ENCODE results near the gene NODAL. TPM values are rescaled to one million over a fixed set of nuclear protein-coding genes. Genes with fewer than 3 reads are reported as not detected.

NODAL gene
- total and polyA plus RNA-seq, 12 donors = 0.04 to 0.29 TPM; not detected in 10

DNA sequence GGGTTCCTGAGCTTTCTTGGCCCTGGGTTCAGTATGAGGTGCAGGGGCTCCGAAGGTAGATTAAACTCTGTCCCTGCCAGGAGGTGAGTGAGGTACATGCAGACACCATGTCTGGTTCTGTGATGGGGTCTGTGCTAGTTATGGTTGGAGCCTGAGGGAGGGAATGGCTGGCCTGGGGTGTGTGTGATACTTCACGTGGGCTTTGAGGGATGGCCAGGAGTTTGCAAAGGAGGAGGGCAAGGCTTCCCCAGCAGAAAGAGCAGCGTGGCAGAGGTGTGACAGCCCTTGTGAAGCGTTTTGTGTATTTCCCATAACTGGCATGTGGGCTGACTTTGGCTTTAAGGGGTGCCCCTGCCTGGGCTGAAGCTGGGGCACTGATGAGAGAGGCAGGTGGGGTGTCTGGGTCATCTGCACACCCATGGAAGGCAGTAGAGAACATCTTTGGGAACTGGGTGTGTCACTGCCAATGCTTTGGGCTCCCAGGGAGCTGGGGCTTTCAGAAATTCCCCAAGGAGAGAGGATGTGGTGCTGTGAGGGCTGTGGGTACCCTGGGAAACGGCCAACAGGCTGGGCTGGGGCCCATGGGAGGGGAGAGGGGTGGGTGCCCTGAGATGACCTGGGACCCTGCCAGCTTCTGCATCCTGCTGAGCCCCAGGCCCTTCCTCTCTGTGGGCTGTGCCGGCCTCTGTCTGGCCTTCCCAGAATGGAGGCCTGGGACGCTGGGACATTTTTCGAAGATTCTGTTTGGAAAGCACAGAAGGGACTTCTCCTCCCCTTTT, 41.7 kb upstream of the NODAL start:
- intact Hi-C loops (cut with DNase I) = loop anchor here in 1 of 10 donors (1.0 kb wide), 1 partner anchor 26 kb away; no protein-coding TSS in a partner anchor
- H3K27ac ChIP-seq = peak overlapping the region; percentile 38 to 91 (median 74)
- H3K4me3 ChIP-seq = no peak overlapping the region
- TF ChIP-seq, protein P1, sequence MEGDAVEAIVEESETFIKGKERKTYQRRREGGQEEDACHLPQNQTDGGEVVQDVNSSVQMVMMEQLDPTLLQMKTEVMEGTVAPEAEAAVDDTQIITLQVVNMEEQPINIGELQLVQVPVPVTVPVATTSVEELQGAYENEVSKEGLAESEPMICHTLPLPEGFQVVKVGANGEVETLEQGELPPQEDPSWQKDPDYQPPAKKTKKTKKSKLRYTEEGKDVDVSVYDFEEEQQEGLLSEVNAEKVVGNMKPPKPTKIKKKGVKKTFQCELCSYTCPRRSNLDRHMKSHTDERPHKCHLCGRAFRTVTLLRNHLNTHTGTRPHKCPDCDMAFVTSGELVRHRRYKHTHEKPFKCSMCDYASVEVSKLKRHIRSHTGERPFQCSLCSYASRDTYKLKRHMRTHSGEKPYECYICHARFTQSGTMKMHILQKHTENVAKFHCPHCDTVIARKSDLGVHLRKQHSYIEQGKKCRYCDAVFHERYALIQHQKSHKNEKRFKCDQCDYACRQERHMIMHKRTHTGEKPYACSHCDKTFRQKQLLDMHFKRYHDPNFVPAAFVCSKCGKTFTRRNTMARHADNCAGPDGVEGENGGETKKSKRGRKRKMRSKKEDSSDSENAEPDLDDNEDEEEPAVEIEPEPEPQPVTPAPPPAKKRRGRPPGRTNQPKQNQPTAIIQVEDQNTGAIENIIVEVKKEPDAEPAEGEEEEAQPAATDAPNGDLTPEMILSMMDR (IDR thresholded peaks at IDR 0.05) = no peak
- H3K27me3 ChIP-seq = peaks cover 0 to 18% (median 0%) of the 10 kb centered on the region in 7 donors
- H3K4me1 ChIP-seq = peaks cover 38 to 79% (median 64%) of the 10 kb centered on the region in 9 donors
- 53 to 68% methylated on average over 8 of the region's 8 CpGs for WGBS, 2 donors
- DNase-seq (no peak), ATAC-seq (no peak)
- no peaks in the 10 kb centered on the region for H3K9me3 ChIP-seq
- H3K36me3 ChIP-seq = peaks cover 0 to 16% (median 0%) of the 10 kb centered on the region in 9 donors

DNA sequence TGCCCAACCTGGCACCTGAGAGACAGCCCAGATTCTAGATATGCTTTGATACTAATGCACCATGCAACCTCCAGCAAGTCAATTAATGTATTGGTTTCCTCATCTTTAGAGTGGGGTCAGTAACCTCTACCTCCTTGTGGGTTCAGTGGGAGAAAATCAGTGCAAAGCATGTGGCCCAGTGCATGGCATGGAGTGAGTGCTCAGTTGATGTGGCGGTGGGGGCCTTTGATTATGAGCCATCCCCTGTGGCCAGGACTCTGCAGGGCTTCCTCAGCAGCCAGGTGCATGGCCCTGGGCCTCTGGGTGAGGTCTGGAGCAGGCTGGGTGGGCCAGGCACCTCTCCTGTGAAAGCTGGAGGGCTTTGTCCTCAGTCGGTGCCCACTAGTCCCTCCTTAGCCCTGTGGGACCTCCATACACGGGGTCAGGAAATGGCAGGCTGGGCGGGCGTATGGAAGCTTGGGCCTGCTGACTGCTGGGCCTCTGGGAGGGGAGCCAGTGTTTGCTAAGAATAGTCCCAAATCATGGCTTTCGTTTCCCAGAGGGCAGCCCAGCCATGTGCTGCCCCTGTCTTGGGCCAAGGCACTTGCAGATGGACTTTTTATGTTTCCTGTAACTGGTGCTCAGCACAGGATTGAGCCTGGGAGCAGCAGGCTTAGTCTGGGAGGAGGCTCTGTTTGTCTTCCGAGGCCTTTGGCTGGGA, 40.5 kb upstream of the NODAL start:
- intact Hi-C loops (cut with DNase I) = loop anchor here in 1 of 10 donors (1.0 kb wide), 1 partner anchor 27 kb away; no protein-coding TSS in a partner anchor
- peaks cover 0 to 28% (median 0%) of the 10 kb centered on the region in 7 donors for H3K27me3 ChIP-seq
- H3K9me3 ChIP-seq = no peaks in the 10 kb centered on the region
- H3K4me1 ChIP-seq = peaks cover 41 to 89% (median 71%) of the 10 kb centered on the region in 9 donors
- DNase-seq (peak; percentile 72 to 87), ATAC-seq (peak; percentile 69 to 85 (median 84))
- H3K4me3 ChIP-seq = peak overlapping the region in 1 of 10 donors; percentile 1
- H3K36me3 ChIP-seq = peaks cover 0 to 16% (median 0%) of the 10 kb centered on the region in 9 donors
- TF ChIP-seq, protein P1 (IDR thresholded peaks at IDR 0.05) = peak in 4 of 9 donors; percentile 9 to 39 (median 38)
- WGBS, 2 donors = 14 to 18% methylated on average over 7 of the region's 7 CpGs
- peak overlapping the region; percentile 38 to 91 (median 74) for H3K27ac ChIP-seq

DNA sequence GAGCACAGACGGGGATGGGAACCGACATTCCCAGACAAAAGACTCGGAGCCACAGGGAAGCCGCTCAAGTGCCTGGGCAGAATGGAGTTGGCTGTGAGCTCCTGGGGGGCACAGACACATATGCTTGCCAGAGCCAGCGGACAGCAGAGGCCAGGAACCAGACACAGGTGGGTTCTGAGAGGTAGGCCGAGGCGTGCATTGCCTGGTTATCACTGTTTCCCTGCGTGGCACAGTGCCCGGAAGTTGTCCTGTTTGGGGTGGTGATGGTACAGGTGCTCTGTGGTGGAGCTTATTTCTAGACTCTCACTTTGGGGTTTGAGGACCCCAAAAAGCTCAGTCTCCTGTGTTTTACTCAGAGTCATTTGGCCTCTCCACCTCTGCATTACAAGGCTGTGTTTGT, 39.6 kb upstream of the NODAL start:
- intact Hi-C loops (cut with DNase I) = no loop called here

More for the DNA sequence above, 39.6 kb upstream of the NODAL start:
- TF ChIP-seq, protein P1 (IDR thresholded peaks at IDR 0.05) = no peak
- peak overlapping the region in 8 of 10 donors; percentile 71 to 91 (median 78) for H3K27ac ChIP-seq
- peak overlapping the region in 5 of 10 donors; percentile 2 to 77 (median 74) for H3K4me3 ChIP-seq
- no peaks in the 10 kb centered on the region for H3K9me3 ChIP-seq
- WGBS, 2 donors = 61 to 76% methylated on average over 9 of the region's 9 CpGs
- no peak for DNase-seq
- no peak for ATAC-seq
- peaks cover 41 to 81% (median 71%) of the 10 kb centered on the region in 9 donors for H3K4me1 ChIP-seq
- peaks cover 0 to 32% (median 0%) of the 10 kb centered on the region in 7 donors for H3K27me3 ChIP-seq
- peaks cover 0 to 8% (median 0%) of the 10 kb centered on the region in 9 donors for H3K36me3 ChIP-seq

All from heart right ventricle (tissue), 16 donors.